Body of pancreas (tissue), 4 donors: ENCODE results near the gene SNRNP48.

Experiments used
- CTCF ChIP-seq, 7 experiments: fragments of 450-650 bp in 4 of 7; fragments of 200-600 bp in 3 of 7; sonication (generic) in 3 of 7; IDR thresholded peaks; one replicate each; pipeline ENCODE4 v1.5.1; 2016 to 2019; ENCODE audit warnings: antibody characterized with exemption in 7 of 7
- POLR2A ChIP-seq, 3 donors: fragments of 450-650 bp; IDR thresholded peaks; one replicate each; pipeline ENCODE4 v1.6.1; 2016; ENCODE audit warnings: antibody characterized with exemption in 3 of 3, mild to moderate bottlenecking in 2 of 3

- TF ChIP-seq CTCF (IDR thresholded peaks at IDR 0.05), result no peak
- TF ChIP-seq POLR2A (IDR thresholded peaks at IDR 0.05), result no peak
Measured at GRCh38 chr6:7554533-7555275, 35.3 kb upstream of the SNRNP48 start.
